Urinary bladder (tissue), 4 donors: ENCODE results near the gene CHST8. TPM values are rescaled to one million over a fixed set of nuclear protein-coding genes. Genes with fewer than 3 reads are reported as not detected.

ENCODE experiments used
- DNase-seq: peaks from one replicate; pipeline ENCODE4 v3.0.0-alpha.2; 2015; ENCODE audit errors: extremely low spot score
- H3K27ac ChIP-seq: one replicate; pipeline ENCODE4 v1.5.1; 2013; ENCODE audit warnings: low read depth, mild to moderate bottlenecking, moderate library complexity
- H3K36me3 ChIP-seq: one replicate; pipeline ENCODE4 v1.6.1; 2013; ENCODE audit warnings: mild to moderate bottlenecking, moderate library complexity; ENCODE audit not compliant: insufficient read depth
- H3K4me1 ChIP-seq: one replicate; pipeline ENCODE4 v1.6.1; 2013; ENCODE audit warnings: mild to moderate bottlenecking, moderate library complexity; ENCODE audit not compliant: insufficient read depth
- H3K4me3 ChIP-seq: one replicate; pipeline ENCODE4 v1.5.1; 2013; ENCODE audit warnings: low read depth, low read length
- WGBS: extraction: QIAGEN DNeasy Blood & Tissue Kit; methylation state at CpG from one replicate; pipeline ENCODE4 v1.1.7; 2013; 5-methylcytosine and 5-hydroxymethylcytosine counted together
- polyA plus RNA-seq: library from polyadenylated mRNA; stranded (reverse); fragments of 200-250 nt; gene quantifications from one replicate; pipeline ENCODE4 v1.2.3, GENCODE V29; 2013
- total RNA-seq: library from RNA; depleted of rRNA; stranded (reverse); fragments of >200 nt; gene quantifications from one replicate; pipeline ENCODE4 v1.2.3, GENCODE V29; 2014
- donor health status: healthy with polysubstance abuse.
- donor health status: healthy.

CHST8 gene
- total and polyA plus RNA-seq, 2 donors, result 0.69 to 0.73 TPM

DNA sequence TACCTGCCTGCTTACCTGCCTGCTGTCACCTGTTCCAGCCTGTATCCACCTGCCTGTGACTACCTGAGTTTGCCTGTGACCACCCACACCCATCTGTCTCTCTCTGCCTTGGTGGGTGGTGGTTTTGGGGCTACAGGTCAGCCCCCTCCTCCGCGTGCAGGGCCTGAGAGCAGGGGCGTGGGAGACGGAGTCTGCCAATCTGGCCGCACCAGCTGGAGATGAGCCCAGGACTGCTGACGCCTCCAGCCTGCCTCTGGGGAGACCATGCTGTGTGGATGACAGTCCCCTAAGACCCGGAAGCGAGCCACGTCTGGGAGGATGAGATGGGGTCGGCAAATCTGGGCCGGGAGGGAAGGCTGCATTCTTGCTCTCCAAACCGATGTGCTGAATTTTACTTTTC lies 159.0 kb downstream of the CHST8 start:
- Histone ChIP-seq H3K4me3 (no peak overlapping the region), H3K36me3 (no peaks in the 10 kb centered on the region), H3K27ac (no peak overlapping the region), H3K4me1 (no peaks in the 10 kb centered on the region)
- 37% methylated on average over 12 of the region's 12 CpGs for whole genome bisulfite sequencing
- no peak for DNase-seq

DNA sequence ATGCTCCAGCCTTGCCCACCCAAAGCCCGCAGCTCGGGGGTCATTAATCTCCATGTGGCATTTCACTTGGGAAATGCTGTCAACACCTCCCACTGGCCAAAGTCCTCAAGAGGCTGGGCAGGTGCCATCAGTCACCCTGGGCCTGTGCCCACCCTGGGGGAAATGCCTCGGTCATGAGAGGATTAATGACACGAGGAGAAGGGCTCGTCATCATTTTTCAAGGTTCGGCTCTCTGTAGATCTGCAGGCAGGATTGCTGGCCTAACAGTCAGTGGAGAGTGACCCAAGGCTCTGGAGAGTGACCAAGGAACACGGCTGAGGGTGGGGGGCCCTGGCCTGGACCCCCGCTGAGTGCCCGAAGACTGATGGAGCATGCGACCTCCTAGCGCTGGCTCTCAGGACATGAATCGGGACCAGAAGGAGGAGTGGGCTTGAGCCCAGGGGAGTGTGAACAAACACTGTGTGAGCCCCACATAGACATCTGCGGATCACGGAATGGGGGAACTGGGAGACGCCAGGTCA lies 159.7 kb downstream of the CHST8 start:
- DNase-seq, result no peak
- WGBS, result 78% methylated on average over 15 of the region's 15 CpGs
- H3K36me3 ChIP-seq, result no peaks in the 10 kb centered on the region
- no peak overlapping the region for H3K4me3 ChIP-seq
- no peaks in the 10 kb centered on the region for H3K4me1 ChIP-seq
- no peak overlapping the region for H3K27ac ChIP-seq

DNA sequence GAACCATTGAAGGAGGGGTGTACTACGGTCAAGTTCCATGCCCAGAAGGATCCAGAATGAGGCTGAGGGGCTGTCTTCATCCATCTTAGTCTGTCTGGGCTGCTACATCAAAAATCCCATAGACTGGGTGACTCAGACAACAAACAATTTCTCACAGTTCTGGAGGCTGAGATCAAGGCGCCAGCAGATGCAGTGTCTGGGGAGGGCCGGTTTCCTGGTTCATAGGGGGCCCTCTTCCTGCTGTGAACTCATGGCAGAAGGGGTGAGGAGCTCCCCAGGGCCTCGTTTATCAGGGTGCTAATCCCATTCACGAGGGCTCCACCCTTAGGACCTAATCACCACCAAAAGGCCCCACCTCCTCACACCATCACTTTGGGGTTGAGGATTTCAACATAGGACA lies 160.2 kb downstream of the CHST8 start:
- DNase-seq, result no peak
- H3K4me1 ChIP-seq, result no peaks in the 10 kb centered on the region
- 59% methylated on average over 5 of the region's 5 CpGs for WGBS

DNA sequence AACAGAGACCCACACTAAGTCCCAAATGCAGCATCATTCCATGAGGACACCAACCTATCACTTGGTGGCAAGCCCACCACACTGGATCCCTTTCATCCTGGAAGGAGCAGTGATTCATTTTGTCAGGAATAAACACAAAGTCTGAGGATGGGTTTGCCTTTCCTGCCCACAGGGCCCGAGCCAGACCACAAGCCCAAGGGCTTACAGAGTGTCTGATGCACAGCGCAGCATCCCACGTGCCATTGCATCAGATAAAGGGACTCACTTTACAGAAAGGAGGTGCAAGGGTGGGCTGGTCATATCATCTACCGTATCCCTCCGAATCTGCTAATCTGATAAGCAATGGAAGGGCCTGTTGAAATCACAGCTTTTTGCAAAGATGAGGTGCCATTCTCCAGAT lies 162.7 kb downstream of the CHST8 start:
- no peaks in the 10 kb centered on the region for H3K4me1 ChIP-seq
- 74% methylated on average over 5 of the region's 5 CpGs for WGBS
- H3K36me3 ChIP-seq, result no peaks in the 10 kb centered on the region
- no peak for DNase-seq
- H3K4me3 ChIP-seq, result no peak overlapping the region
- no peak overlapping the region for H3K27ac ChIP-seq

More for the DNA sequence above, 160.2 kb downstream of the CHST8 start:
- no peak overlapping the region for H3K4me3 ChIP-seq
- no peaks in the 10 kb centered on the region for H3K36me3 ChIP-seq
- H3K27ac ChIP-seq, result no peak overlapping the region

DNA sequence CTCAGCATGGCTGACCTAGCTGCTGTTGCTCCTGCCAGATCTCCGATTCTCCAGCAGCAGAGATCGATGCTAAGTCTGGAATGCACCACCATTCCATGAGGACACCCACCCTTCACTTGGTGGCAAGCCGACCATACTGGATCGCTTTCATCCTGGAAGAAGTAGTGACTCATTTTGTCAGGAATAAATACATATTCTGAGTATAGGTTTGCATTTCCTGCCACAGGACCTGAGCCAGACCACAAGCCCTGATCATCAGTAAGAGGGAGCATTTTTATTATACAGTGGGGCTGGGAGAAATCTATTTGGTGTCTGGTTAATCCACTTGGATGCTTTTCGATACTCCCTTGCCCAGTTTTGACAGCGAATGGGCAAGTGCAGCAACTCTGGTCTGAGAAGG lies 164.0 kb downstream of the CHST8 start:
- Histone ChIP-seq H3K27ac (no peak overlapping the region), H3K4me1 (no peaks in the 10 kb centered on the region), H3K4me3 (no peak overlapping the region), H3K36me3 (no peaks in the 10 kb centered on the region)
- no peak for DNase-seq
- 50% methylated on average over 6 of the region's 6 CpGs for WGBS

DNA sequence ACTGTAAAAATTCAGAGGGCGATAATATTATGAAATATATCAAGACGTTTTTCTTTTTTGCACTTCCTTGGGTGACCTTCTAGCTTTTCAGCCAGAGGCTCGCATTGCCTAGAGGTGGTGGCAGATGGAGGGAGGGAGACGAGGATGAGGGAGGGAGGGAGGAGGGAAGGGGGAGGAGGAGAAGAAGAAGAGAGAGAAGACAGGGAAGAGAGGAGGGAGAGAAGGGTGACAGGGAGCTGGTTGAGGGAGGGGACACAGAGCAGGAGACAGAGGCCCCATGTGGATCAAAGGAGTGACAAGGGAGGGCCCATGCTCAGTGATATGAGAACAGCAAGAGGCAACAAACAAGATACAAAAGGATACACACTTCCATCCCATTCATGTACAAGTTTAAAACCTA lies 166.9 kb downstream of the CHST8 start:
- 37% methylated on average over 4 of the region's 4 CpGs for whole genome bisulfite sequencing
- H3K27ac ChIP-seq, result no peak overlapping the region
- H3K36me3 ChIP-seq, result no peaks in the 10 kb centered on the region
- no peak for DNase-seq
- no peaks in the 10 kb centered on the region for H3K4me1 ChIP-seq
- H3K4me3 ChIP-seq, result no peak overlapping the region

DNA sequence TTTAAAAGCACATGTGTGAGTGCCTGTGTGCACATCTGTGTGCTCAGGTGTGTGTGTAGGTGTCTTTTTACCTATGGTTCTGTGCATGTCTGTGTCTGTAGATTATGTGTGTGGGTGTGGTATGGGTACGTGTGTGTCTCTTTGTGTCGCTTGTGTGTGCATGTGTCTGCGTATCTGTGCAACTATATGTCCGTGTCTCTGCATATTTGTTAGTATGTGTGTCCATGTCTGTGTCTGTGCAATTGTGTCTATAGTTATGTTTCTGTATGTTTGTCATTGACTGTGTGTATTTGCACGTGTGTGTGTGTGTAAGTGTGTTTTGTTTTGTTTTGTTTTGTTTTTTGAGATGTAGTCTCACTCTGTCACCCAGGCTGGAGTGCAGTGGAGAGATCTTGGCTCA lies 167.6 kb downstream of the CHST8 start:
- Histone ChIP-seq H3K4me1 (no peaks in the 10 kb centered on the region), H3K36me3 (no peaks in the 10 kb centered on the region), H3K27ac (no peak overlapping the region), H3K4me3 (no peak overlapping the region)
- DNase-seq, result no peak
- WGBS, result 86% methylated on average over 5 of the region's 5 CpGs

DNA sequence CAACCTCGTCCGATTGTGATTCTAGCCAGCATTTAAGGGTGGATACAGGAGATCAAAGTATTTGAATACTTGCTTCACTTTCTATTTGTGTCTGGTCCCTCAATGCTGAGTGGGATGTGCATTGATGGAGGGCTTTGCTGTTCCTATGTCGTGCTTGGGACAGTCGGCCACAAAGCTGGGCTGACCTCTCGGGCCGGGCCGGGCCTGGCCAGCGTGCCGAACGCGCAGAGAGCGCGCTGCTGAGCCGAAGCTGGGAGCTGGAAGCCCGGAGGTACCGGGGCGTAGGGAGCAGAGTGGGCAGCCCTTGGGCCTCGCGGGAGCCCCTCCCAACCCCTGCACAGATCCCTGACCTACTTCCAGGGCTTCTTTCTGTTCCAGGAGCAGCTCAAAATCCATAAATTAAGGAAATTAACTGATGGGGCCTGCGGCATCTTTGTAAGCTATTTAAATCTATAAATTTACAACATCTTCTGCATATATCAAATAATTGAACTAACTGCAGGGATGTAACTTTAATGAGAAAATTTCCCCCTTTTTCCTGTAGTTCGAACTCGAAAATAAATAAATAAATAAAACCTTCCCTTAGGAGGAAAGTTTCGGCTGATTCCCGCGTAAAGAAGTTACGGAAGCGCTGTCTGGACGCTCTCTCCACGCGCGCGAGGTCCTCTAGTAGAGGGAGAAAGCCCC lies 173.1 kb downstream of the CHST8 start:
- H3K27ac ChIP-seq, result no peak overlapping the region
- no peak for DNase-seq
- H3K36me3 ChIP-seq, result no peaks in the 10 kb centered on the region
- peaks cover 2% of the 10 kb centered on the region for H3K4me1 ChIP-seq
- 12% methylated on average over 32 of the region's 32 CpGs for WGBS
- peak overlapping the region; percentile 74 for H3K4me3 ChIP-seq

DNA sequence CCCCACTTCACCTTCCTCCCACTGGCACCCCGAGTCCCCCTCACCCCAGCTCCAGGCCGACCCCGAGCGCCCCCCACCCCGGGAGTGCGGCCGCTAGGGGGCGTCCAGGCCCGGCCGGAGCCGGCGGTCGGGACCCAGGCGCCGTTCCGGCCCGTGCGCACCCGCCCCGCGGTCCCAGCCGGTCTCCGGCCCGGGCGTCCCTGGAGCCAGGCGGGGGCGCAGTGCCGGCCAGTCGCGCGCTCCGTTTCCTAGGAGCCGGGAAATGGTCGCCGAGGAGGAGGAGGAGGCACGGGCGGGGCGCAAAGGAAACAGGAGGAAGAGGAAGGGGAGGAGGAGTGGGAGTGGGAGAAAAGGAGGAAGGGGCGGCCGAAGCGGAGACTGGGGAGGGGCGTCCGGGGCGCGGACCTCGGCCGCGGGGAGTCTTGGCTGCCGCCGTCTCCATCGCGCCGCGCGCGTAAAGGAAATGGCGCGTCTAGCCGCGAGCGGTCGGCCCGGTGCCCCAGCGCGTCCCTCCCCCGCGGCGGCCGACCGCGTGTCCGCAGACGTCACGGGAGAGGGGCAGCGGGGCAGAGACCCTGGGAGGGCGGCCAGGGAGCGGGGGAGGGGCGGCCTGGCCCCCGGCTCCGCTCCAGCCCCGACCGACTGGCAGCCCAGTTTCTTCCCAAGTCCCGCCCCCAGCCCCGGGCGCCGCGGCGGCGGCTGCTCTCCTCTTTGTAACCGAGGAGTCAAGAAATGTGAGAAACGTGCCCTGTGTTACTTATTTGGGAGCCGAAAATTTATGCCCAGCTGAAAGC lies 173.8 kb downstream of the CHST8 start:
- WGBS, result under 1% methylated on average over 90 of the region's 92 CpGs
- no peaks in the 10 kb centered on the region for H3K36me3 ChIP-seq
- H3K4me3 ChIP-seq, result peak overlapping the region; percentile 74
- H3K27ac ChIP-seq, result peak overlapping the region; percentile 93
- H3K4me1 ChIP-seq, result peaks cover 2% of the 10 kb centered on the region
- DNase-seq, result no peak

DNA sequence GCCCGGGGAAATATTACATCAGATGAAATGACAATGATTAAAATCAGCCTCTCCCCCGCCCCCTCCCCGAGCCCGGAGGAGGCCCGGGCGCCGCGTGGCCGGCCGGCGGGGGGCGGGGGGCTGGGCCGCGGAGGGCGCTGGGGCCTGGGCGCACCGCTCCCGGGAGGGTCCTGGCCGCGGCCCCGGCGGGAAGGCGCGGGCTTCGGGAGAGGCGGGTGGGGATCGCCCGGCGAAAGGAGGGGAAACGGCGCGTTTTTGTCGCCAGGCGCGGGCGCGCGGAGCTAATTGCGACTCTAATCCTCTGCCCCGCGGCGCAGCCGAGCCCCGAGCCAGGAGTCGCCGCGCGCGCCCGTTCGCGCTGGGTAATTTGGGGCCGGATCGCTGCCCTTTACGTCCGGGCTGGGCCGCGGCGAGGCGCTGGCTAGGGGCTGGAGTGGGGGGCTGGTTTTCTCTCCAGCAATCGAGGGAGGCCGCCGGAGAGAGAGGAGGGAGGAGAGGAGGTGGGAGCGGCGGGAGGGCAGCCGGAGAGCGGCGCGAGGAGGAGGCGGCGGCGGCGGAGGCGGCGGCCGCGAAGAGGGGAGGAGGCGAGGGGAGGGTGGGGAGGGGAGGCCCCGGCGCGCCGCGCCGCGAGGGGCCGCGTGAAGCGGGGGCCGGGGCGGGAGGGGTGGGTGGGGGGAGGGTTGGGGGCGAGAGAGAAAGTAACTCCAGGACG lies 174.6 kb downstream of the CHST8 start, which contains the start of gene KCTD15:
Gene KCTD15 (plus strand): TSS at position 707 of the 712 bp plus-strand sequence. CDS start 3,585 bp downstream, outside the sequence.
- DNase-seq, result no peak
- peaks cover 2% of the 10 kb centered on the region for H3K4me1 ChIP-seq
- under 1% methylated on average over 82 of the region's 92 CpGs for WGBS
- peak within 1 kb of the TSS; percentile 74 for H3K4me3 ChIP-seq
- peak within 1 kb of the TSS; percentile 93 for H3K27ac ChIP-seq
- no peaks in the 10 kb centered on the region for H3K36me3 ChIP-seq

DNA sequence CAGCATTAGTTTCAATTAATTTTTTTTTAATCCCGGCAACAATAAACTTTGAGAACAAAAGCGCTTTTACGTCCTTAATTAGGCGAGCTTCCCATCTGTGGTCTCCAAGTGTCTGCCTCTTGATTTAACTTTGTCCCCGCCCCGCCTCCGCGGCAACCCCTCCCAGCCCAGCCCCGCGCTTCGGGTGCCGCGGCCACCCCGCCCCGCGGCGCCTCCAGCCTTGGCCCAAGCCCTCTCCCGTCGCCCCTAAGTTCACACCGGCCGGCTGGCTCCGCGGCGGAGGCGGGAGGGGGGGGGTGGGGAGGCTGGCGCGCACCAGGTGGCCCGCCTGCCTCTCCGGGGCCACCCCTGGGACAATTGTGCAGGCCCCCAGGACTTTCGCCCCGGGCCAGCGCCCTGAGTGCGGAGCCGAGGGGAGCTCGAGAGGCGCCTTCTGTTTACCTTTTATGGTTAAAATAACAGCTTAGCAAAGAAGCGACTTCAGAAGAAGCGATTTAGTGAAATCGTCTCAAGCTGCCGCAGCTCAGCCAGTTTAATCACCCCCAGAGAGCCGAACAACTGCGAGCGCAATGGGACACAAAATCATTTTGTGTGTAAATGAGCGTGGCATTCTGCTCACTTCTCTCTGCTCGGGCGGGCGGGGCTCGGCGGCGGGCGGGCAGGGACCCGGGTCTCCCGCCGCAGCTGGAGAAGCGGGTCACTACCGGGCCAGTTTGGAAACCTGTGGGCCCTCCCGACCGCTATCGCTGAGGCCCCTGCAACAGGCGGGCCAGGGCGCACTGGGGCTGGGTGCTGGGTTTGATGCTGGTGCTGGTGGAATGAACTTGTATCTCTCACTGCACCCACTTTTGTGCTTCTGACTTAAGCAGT lies 176.3 kb downstream of the CHST8 start:
- H3K36me3 ChIP-seq, result no peaks in the 10 kb centered on the region
- WGBS, result 5% methylated on average over 61 of the region's 61 CpGs
- no peak for DNase-seq
- H3K4me1 ChIP-seq, result peaks cover 2% of the 10 kb centered on the region
- H3K27ac ChIP-seq, result peak overlapping the region; percentile 11
- peak overlapping the region; percentile 74 for H3K4me3 ChIP-seq

DNA sequence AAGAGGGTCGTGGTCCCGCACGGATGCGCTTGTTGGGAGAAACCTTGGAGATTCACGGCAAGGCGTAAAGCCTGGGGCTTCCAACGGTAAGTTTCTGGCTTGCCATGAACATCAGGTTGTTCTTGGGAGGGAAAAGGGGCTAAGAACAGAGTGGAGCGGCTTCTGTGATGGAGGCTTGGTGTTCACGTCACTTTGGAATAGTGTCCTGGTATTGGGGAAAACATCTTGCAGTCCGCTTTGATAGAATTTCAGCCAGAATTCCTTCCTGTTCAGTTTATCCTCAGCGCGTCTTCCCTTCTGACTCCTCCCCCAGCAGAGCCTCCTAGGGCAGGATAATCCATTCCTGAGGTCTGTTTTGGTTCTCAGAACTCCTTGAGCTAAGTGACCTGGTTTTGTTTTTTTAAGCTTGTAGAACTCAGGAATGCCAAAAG lies 176.9 kb downstream of the CHST8 start:
- Histone ChIP-seq H3K4me3 (peak overlapping the region; percentile 74), H3K27ac (peak overlapping the region; percentile 11), H3K4me1 (peaks cover 2% of the 10 kb centered on the region), H3K36me3 (no peaks in the 10 kb centered on the region)
- no peak for DNase-seq
- 23% methylated on average over 12 of the region's 12 CpGs for WGBS

DNA sequence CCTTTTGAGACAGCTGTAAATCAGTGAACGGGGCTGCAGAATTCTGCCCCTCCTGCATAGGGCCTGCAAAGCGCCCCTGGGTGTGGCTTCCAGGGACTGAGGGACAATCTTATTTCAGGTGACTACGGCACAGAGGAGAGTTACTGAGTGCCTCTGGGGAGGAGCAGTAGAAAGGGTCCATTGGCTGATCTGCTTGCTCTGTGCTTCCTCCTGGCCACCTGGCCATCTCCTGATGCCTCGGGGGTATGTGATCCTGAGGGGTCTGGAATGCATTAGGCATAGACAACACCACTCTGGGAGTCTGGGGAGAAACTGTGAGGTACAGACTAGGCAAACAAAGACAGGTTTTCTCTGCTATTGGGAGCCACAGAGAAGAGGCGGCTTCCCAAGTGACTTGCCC lies 177.7 kb downstream of the CHST8 start:
- Histone ChIP-seq H3K4me3 (no peak overlapping the region), H3K27ac (no peak overlapping the region), H3K36me3 (no peaks in the 10 kb centered on the region), H3K4me1 (peaks cover 2% of the 10 kb centered on the region)
- no peak for DNase-seq
- WGBS, result 67% methylated on average over 5 of the region's 5 CpGs
